ENCODE measurements around the gene PLXNB1.

Gene PLXNB1

DNA sequence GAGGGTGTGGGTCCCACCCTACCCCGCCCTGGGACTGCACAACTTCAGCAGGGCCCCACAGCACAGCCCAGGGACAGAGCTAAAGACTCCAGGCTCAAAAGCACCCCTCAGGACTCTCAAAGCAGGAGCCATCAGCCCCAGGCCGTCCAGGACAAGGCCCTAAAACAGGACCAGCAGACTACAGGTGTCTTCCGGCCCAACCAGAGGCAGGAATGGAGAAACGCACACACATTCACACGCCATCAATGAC is 42.7 kb upstream of the PLXNB1 start:
- Histone ChIP-seq H3K9ac (ENCODE audit: low read length in 5 of 5) (peak overlapping the region; percentile 87 to 99 (median 94)), H3K4me3 (ENCODE audit: low read depth in 1 of 5, low read length in 5 of 5) (peak overlapping the region; percentile 83 to 99 (median 97)), H3K9me3 (ENCODE audit: control insufficient read depth in 5 of 5, low read length in 5 of 5) (no peaks in the 10 kb centered on the region), H3K27me3 (ENCODE audit: control insufficient read depth in 5 of 5, insufficient read depth in 4 of 5, low read length in 5 of 5) (no peaks in the 10 kb centered on the region), H3K36me3 (ENCODE audit: control insufficient read depth in 5 of 5, insufficient read depth in 5 of 5, low read length in 5 of 5) (peaks cover 0 to 42% (median 29%) of the 10 kb centered on the region in 5 donors), H3K27ac (ENCODE audit: low read depth, low read length) (peak overlapping the region; percentile 97), H3K4me1 (ENCODE audit: control insufficient read depth in 5 of 5, insufficient read depth in 5 of 5, low read length in 5 of 5) (peaks cover 12 to 59% (median 52%) of the 10 kb centered on the region in 5 donors)

DNA sequence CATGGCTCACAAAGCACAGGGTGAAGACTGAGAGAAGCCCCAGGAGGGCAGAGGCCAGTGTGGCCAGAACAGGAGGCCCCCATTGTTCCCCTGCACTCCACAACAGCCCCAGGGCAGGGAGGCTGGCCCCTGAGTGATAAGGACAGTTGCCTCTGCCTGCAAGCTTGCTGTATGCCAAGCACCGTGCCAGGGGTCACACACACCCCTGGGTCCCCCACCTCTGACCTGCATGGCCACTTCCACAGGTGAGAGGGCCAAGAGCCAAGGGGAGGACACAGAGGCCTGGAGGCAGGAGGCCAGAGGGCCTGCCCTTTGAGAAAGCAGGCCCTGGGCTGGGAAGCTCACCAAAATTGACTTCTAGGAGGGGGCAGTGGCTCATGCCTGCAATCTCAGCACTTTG is 40.4 kb upstream of the PLXNB1 start:
- peak overlapping the region; percentile 41 for H3K27ac ChIP-seq (ENCODE audit: low read depth, low read length)
- H3K36me3 ChIP-seq (ENCODE audit: control insufficient read depth in 5 of 5, insufficient read depth in 5 of 5, low read length in 5 of 5), result peaks cover 0 to 39% (median 29%) of the 10 kb centered on the region in 5 donors
- H3K27me3 ChIP-seq (ENCODE audit: control insufficient read depth in 5 of 5, insufficient read depth in 4 of 5, low read length in 5 of 5), result peaks cover 0 to 5% (median 0%) of the 10 kb centered on the region in 5 donors
- peak overlapping the region in 1 of 5 donors; percentile 0 for H3K9ac ChIP-seq (ENCODE audit: low read length in 5 of 5)
- H3K9me3 ChIP-seq (ENCODE audit: control insufficient read depth in 5 of 5, low read length in 5 of 5), result no peaks in the 10 kb centered on the region
- H3K4me3 ChIP-seq (ENCODE audit: low read depth in 1 of 5, low read length in 5 of 5), result no peak overlapping the region
- peaks cover 27 to 80% (median 74%) of the 10 kb centered on the region in 5 donors for H3K4me1 ChIP-seq (ENCODE audit: control insufficient read depth in 5 of 5, insufficient read depth in 5 of 5, low read length in 5 of 5)

DNA sequence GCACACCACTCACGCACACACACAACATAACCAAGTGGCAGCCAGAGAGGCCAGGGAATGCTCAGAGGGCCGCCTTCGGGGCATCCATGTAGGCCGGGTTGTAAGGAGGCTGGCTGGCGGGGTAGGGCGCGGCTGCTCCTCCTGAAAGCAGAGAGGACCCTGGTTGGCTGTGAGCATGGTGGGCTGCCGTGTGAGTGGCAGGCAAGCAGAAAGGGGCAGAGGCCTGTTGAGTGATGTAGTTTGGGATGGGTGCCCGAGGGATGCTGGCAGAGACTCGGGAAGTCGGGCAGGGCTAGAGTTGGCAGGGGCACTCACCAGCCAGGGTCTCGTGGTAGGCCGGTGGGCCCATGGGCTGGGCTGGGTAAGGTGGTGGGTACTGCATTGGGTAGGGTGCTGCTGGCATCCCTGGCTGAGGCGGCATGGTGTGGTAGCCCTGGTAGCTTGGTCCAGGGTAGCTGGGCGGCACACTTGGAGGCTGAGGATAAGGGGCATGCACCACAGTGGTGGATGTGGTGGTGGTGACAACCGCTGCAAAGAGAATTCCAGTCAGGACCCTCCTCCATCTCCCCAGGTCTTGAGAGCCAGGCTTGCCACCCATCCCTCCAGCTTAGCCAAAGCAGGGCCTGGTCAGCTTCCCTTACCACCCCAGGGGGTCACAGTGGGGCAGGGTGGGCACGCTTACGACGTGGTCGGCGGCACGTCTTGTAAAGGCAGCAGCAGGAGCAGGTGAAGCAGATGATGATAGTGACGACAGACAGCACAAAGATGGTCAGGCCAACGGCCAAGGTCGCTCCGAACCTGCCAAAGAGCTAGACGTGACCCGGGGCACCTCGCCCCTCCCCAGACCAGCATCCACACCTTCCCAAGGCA is 39.4 kb upstream of the PLXNB1 start:
- peak overlapping the region in 2 of 5 donors; percentile 0 to 90 for H3K9ac ChIP-seq (ENCODE audit: low read length in 5 of 5)
- H3K27me3 ChIP-seq (ENCODE audit: control insufficient read depth in 5 of 5, insufficient read depth in 4 of 5, low read length in 5 of 5), result peaks cover 0 to 5% (median 0%) of the 10 kb centered on the region in 5 donors
- peak overlapping the region; percentile 41 for H3K27ac ChIP-seq (ENCODE audit: low read depth, low read length)
- peaks cover 29 to 86% (median 80%) of the 10 kb centered on the region in 5 donors for H3K4me1 ChIP-seq (ENCODE audit: control insufficient read depth in 5 of 5, insufficient read depth in 5 of 5, low read length in 5 of 5)
- peak overlapping the region in 1 of 5 donors; percentile 5 for H3K4me3 ChIP-seq (ENCODE audit: low read depth in 1 of 5, low read length in 5 of 5)
- H3K36me3 ChIP-seq (ENCODE audit: control insufficient read depth in 5 of 5, insufficient read depth in 5 of 5, low read length in 5 of 5), result peaks cover 0 to 45% (median 32%) of the 10 kb centered on the region in 5 donors
- no peaks in the 10 kb centered on the region for H3K9me3 ChIP-seq (ENCODE audit: control insufficient read depth in 5 of 5, low read length in 5 of 5)

- no peak overlapping the region for H3K4me3 ChIP-seq (ENCODE audit: low read depth in 1 of 5, low read length in 5 of 5)
Measured at GRCh38 chr3:48468329-48468731, 38.4 kb upstream of the PLXNB1 start.

GRCh38 chr3:48467473-48468267 is 37.8 kb upstream of the PLXNB1 start:
- H3K36me3 ChIP-seq (ENCODE audit: control insufficient read depth in 5 of 5, insufficient read depth in 5 of 5, low read length in 5 of 5), result peaks cover 0 to 58% (median 34%) of the 10 kb centered on the region in 5 donors
- H3K27me3 ChIP-seq (ENCODE audit: control insufficient read depth in 5 of 5, insufficient read depth in 4 of 5, low read length in 5 of 5), result peaks cover 0 to 5% (median 0%) of the 10 kb centered on the region in 5 donors
- H3K9me3 ChIP-seq (ENCODE audit: control insufficient read depth in 5 of 5, low read length in 5 of 5), result no peaks in the 10 kb centered on the region
- H3K9ac ChIP-seq (ENCODE audit: low read length in 5 of 5), result peak overlapping the region in 4 of 5 donors; percentile 84 to 90 (median 86)
- peak overlapping the region; percentile 58 to 86 (median 78) for H3K4me3 ChIP-seq (ENCODE audit: low read depth in 1 of 5, low read length in 5 of 5)
- peak overlapping the region; percentile 99 for H3K27ac ChIP-seq (ENCODE audit: low read depth, low read length)
- H3K4me1 ChIP-seq (ENCODE audit: control insufficient read depth in 5 of 5, insufficient read depth in 5 of 5, low read length in 5 of 5), result peaks cover 26 to 76% (median 71%) of the 10 kb centered on the region in 5 donors

More at GRCh38 chr3:48468329-48468731, 38.4 kb upstream of the PLXNB1 start:
- no peaks in the 10 kb centered on the region for H3K9me3 ChIP-seq (ENCODE audit: control insufficient read depth in 5 of 5, low read length in 5 of 5)
- H3K36me3 ChIP-seq (ENCODE audit: control insufficient read depth in 5 of 5, insufficient read depth in 5 of 5, low read length in 5 of 5), result peaks cover 0 to 53% (median 33%) of the 10 kb centered on the region in 5 donors
- H3K4me1 ChIP-seq (ENCODE audit: control insufficient read depth in 5 of 5, insufficient read depth in 5 of 5, low read length in 5 of 5), result peaks cover 28 to 82% (median 77%) of the 10 kb centered on the region in 5 donors
- H3K27ac ChIP-seq (ENCODE audit: low read depth, low read length), result peak overlapping the region; percentile 99
- peaks cover 0 to 5% (median 0%) of the 10 kb centered on the region in 5 donors for H3K27me3 ChIP-seq (ENCODE audit: control insufficient read depth in 5 of 5, insufficient read depth in 4 of 5, low read length in 5 of 5)
- peak overlapping the region in 1 of 5 donors; percentile 90 for H3K9ac ChIP-seq (ENCODE audit: low read length in 5 of 5)

DNA sequence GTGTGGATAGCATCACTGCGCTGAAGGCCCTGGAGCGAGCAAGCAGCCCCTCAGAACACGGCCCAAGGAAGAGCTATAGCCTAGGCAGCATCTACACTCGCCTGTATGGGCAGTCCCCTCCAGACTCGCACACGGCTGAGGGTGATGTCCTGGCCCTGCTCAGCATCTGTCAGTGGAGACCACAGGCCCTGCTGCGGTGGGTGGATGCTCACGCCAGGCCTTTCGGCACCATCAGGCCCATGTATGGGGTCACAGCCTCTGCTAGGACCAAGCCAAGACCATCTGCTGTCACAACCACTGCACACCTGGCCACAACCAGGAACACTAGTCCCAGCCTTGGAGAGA is 37.2 kb upstream of the PLXNB1 start:
- H3K4me1 ChIP-seq (ENCODE audit: control insufficient read depth in 5 of 5, insufficient read depth in 5 of 5, low read length in 5 of 5), result peaks cover 26 to 71% (median 65%) of the 10 kb centered on the region in 5 donors
- H3K4me3 ChIP-seq (ENCODE audit: low read depth in 1 of 5, low read length in 5 of 5), result peak overlapping the region; percentile 58 to 86 (median 78)
- peak overlapping the region in 4 of 5 donors; percentile 84 to 90 (median 86) for H3K9ac ChIP-seq (ENCODE audit: low read length in 5 of 5)
- H3K9me3 ChIP-seq (ENCODE audit: control insufficient read depth in 5 of 5, low read length in 5 of 5), result no peaks in the 10 kb centered on the region
- peaks cover 0 to 5% (median 0%) of the 10 kb centered on the region in 5 donors for H3K27me3 ChIP-seq (ENCODE audit: control insufficient read depth in 5 of 5, insufficient read depth in 4 of 5, low read length in 5 of 5)
- peaks cover 0 to 58% (median 34%) of the 10 kb centered on the region in 5 donors for H3K36me3 ChIP-seq (ENCODE audit: control insufficient read depth in 5 of 5, insufficient read depth in 5 of 5, low read length in 5 of 5)
- H3K27ac ChIP-seq (ENCODE audit: low read depth, low read length), result peak overlapping the region; percentile 99

- no peaks in the 10 kb centered on the region for H3K9me3 ChIP-seq (ENCODE audit: control insufficient read depth in 5 of 5, low read length in 5 of 5)
- H3K27ac ChIP-seq (ENCODE audit: low read depth, low read length), result peak overlapping the region; percentile 99
- peaks cover 26 to 66% (median 60%) of the 10 kb centered on the region in 5 donors for H3K4me1 ChIP-seq (ENCODE audit: control insufficient read depth in 5 of 5, insufficient read depth in 5 of 5, low read length in 5 of 5)
- peak overlapping the region; percentile 86 to 96 (median 90) for H3K9ac ChIP-seq (ENCODE audit: low read length in 5 of 5)
- peak overlapping the region; percentile 75 to 86 (median 78) for H3K4me3 ChIP-seq (ENCODE audit: low read depth in 1 of 5, low read length in 5 of 5)
- H3K27me3 ChIP-seq (ENCODE audit: control insufficient read depth in 5 of 5, insufficient read depth in 4 of 5, low read length in 5 of 5), result peaks cover 0 to 5% (median 0%) of the 10 kb centered on the region in 5 donors
- peaks cover 0 to 60% (median 34%) of the 10 kb centered on the region in 5 donors for H3K36me3 ChIP-seq (ENCODE audit: control insufficient read depth in 5 of 5, insufficient read depth in 5 of 5, low read length in 5 of 5)
Measured at GRCh38 chr3:48466386-48467109, 36.7 kb upstream of the PLXNB1 start.

DNA sequence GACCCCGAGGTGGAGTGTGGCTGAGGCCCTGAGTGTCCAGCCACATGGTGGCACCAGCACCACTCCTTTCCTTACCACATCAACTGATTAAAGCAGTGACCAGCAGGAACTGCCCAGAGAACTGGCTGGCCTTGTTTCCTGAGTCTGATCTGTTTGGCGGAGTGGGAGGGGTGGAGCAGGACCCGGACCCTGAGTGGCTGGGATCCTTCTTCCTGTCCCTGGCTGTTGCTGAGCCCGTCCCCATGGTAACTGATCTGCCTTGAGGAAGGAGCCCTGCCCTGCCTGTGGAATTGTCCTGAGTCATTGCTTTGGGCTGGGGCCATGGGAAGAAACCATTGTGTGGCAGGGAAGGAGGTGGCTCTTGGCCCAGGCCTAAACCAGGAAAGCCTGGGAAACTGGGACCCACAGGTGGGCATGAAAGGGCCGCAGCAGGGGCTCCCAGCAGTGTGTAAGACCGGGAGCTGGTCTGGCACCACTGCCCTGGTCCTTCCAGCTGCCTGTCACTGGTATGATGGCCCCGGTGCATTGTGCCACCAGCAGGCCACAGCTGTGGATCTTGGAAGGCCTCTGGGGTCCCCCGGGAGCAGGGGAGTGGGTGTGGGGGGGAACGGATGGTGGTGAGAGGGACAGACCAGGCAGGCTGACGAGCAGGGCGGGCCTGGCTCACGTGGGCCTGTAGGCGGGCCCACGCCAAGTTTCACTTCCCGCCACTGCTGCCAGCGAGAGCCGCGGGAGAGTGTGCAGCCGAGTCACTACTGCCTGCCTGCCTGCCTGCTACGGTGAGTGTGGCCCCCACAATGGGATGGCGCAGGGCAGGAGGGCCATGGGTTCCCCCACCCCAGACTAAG is 35.9 kb upstream of the PLXNB1 start:
- Histone ChIP-seq H3K9ac (ENCODE audit: low read length in 5 of 5) (peak overlapping the region; percentile 86 to 96 (median 90)), H3K27ac (ENCODE audit: low read depth, low read length) (peak overlapping the region; percentile 99), H3K27me3 (ENCODE audit: control insufficient read depth in 5 of 5, insufficient read depth in 4 of 5, low read length in 5 of 5) (peaks cover 0 to 5% (median 0%) of the 10 kb centered on the region in 5 donors), H3K4me3 (ENCODE audit: low read depth in 1 of 5, low read length in 5 of 5) (peak overlapping the region; percentile 75 to 86 (median 78)), H3K4me1 (ENCODE audit: control insufficient read depth in 5 of 5, insufficient read depth in 5 of 5, low read length in 5 of 5) (peaks cover 26 to 60% (median 59%) of the 10 kb centered on the region in 5 donors), H3K9me3 (ENCODE audit: control insufficient read depth in 5 of 5, low read length in 5 of 5) (no peaks in the 10 kb centered on the region), H3K36me3 (ENCODE audit: control insufficient read depth in 5 of 5, insufficient read depth in 5 of 5, low read length in 5 of 5) (peaks cover 0 to 68% (median 40%) of the 10 kb centered on the region in 5 donors)

GRCh38 chr3:48465237-48465530 is 35.3 kb upstream of the PLXNB1 start:
- H3K4me1 ChIP-seq (ENCODE audit: control insufficient read depth in 5 of 5, insufficient read depth in 5 of 5, low read length in 5 of 5), result peaks cover 26 to 55% (median 53%) of the 10 kb centered on the region in 5 donors
- H3K4me3 ChIP-seq (ENCODE audit: low read depth in 1 of 5, low read length in 5 of 5), result peak overlapping the region in 3 of 5 donors; percentile 1 to 11 (median 2)
- H3K27ac ChIP-seq (ENCODE audit: low read depth, low read length), result peak overlapping the region; percentile 99
- H3K36me3 ChIP-seq (ENCODE audit: control insufficient read depth in 5 of 5, insufficient read depth in 5 of 5, low read length in 5 of 5), result peaks cover 0 to 70% (median 46%) of the 10 kb centered on the region in 5 donors
- H3K27me3 ChIP-seq (ENCODE audit: control insufficient read depth in 5 of 5, insufficient read depth in 4 of 5, low read length in 5 of 5), result peaks cover 0 to 5% (median 0%) of the 10 kb centered on the region in 5 donors
- H3K9me3 ChIP-seq (ENCODE audit: control insufficient read depth in 5 of 5, low read length in 5 of 5), result no peaks in the 10 kb centered on the region
- H3K9ac ChIP-seq (ENCODE audit: low read length in 5 of 5), result peak overlapping the region in 4 of 5 donors; percentile 21 to 96 (median 54)

All from subcutaneous abdominal adipose tissue (tissue), 5 donors.